ENCODE measurements around the gene CSNK1A1.

DNA sequence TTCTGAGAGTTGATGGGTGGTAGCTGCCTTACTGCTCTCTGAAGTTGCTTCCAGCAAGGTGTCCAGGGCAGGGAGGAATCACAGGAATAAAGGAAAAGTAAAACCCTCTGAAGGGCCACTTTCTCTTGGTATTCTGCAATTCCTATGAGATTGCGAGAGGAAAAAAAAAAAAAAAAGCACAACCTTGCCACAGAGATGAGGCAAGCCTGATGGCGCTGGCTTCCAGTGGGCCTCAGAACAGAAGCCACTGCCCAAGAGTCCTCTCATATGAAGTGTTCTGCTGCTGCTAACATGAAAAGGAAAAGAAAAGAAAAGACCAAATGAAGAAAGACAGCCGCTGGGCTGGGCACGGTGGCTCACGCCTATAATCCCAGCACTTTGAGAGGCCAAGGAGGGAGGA is 91.3 kb downstream of the CSNK1A1 start:
- TF ChIP-seq CTCF (conservative IDR thresholded peaks at IDR 0.05; ENCODE audit: low read depth, low read length) (no peak), USF2 (IDR thresholded peaks at IDR 0.05; ENCODE audit: low read depth, low read length) (no peak)
